D721Med (cell line): ENCODE measurements around the gene ZNF778.

ENCODE experiments used
- DNase-seq: peaks from one replicate; pipeline ENCODE4 v3.0.0; 2011; ENCODE audit warnings: low spot score; ENCODE audit not compliant: insufficient read length
- FAIRE-seq: peaks from 2 replicates; lab custom pipeline; 2011; peaks lifted over from hg19 to GRCh38; lab: Jason Lieb, UNC
- TF ChIP-seq, protein P1 (sequence below): IDR thresholded peaks from 2 replicates; pipeline ENCODE4 v1.5.1; 2012; ENCODE audit warnings: mild to moderate bottlenecking, control low read depth; ENCODE audit not compliant: insufficient read depth; ENCODE audit errors: missing control alignments

Gene ZNF778

DNA sequence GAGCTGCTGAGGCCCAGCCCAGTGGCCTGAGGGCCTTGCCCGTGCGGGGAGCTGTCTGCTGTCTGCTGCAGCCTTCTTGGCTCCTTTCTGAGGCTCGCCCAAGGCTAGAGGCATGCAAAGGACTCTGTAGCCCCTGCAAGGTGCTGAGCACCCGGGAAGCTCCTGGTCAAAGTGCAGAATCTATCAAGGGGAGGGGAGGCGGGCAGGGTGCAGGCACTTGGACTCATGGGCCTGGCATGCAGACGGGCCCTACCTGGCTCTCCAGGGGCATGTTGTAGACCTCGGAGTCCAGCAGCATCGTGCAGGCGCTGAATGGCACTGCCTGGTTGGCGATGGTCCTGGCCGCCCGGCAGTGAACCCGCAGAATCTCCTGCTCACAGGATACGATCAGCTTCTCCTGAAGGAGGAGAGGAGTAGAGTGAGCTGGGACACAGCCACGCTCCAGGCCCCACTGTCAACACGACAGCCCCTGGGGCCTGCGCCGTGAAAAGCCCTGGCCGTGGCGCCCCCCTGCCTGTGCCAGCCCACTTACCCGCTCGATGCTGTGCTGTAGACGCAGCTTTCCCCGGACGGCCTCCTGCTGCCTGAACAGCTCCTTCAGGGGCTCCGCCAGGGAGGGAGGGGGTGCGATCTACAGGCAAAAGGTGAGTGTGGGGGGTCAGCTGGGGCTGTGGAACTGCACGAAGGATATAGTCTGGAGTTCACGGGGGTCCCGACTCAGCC lies 57.2 kb downstream of the ZNF778 start:
- DNase-seq (no peak), FAIRE-seq (no peak)
- TF ChIP-seq, protein P1, sequence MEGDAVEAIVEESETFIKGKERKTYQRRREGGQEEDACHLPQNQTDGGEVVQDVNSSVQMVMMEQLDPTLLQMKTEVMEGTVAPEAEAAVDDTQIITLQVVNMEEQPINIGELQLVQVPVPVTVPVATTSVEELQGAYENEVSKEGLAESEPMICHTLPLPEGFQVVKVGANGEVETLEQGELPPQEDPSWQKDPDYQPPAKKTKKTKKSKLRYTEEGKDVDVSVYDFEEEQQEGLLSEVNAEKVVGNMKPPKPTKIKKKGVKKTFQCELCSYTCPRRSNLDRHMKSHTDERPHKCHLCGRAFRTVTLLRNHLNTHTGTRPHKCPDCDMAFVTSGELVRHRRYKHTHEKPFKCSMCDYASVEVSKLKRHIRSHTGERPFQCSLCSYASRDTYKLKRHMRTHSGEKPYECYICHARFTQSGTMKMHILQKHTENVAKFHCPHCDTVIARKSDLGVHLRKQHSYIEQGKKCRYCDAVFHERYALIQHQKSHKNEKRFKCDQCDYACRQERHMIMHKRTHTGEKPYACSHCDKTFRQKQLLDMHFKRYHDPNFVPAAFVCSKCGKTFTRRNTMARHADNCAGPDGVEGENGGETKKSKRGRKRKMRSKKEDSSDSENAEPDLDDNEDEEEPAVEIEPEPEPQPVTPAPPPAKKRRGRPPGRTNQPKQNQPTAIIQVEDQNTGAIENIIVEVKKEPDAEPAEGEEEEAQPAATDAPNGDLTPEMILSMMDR = no peak

DNA sequence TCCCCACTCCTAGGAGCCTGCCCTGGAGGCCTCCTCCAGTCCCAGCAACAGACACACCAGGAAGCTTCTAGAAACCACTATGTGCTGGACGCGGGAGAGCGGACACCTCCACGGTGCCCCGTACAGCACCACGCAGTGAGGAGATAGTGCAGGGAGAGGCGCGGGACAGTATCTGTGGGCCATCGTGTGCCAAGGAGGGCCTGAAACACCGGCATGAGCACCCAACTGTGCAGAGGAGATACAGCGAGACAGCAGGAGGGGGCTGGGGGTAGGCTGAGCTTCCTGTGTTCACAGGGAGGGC lies 57.7 kb downstream of the ZNF778 start:
- TF ChIP-seq, protein P1 = no peak
- FAIRE-seq (no peak), DNase-seq (no peak)

DNA sequence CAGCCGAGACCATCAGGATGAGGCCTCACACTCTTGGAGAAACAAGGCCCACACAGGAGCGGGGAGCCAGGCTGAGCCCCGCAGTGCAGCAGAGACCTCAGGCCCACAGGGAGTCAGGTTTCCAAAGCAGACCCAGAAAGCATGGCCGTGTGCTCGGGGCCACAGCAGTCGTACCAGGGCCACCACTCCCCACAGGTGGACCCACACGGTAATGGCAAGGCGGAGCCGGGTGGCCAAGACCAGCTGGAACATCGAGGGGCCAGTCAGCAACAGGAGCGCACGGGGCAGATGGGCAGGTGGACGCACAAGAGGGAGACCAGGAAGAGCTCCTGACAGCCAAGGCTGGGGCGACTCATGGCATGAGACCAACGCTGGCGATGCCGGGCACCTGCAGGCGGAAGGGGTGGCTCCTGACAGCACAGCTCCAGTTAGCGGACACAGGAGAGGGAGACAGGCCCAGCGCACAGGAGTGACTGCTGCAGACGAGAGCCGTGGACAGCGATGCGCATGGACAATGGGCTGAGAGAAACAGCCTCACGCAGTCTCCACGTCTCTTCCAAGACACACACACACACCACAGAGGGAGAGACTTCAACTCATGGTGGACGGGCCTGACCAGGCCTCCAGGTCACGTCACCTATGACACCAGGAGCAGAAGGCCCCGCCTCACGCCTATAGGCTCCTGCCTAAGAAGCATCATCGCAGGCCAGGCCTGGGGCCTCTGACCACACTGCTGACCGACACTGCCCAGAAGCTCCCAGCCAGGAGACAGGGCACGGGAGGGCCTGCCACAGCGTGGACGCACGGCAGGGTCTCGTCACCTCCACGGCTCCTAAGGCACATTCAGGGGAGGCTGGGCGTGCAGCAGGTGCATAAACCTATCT lies 58.6 kb downstream of the ZNF778 start:
- TF ChIP-seq, protein P1 = no peak
- no peak for FAIRE-seq
- DNase-seq = no peak

DNA sequence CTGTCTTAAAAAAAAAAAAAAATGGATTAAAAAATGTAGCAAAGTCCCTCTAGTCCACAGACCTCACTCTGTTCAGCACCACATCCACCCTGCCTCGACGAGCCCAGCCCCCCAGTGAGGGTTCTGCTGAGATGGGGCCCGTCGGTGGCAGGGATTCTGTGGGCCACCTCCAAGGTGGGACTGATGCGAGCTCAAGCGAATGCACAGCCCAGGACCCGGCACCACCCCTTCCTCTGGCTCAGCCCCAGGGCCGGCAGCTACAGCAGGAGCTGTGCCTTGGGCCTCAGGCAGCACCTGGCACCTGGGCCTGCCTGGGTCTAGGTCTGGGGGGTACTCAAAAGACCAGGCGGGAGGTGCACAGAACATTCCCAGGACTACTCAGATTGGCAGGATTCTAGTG lies 59.5 kb downstream of the ZNF778 start:
- DNase-seq = no peak
- FAIRE-seq = no peak
- TF ChIP-seq, protein P1 = no peak

DNA sequence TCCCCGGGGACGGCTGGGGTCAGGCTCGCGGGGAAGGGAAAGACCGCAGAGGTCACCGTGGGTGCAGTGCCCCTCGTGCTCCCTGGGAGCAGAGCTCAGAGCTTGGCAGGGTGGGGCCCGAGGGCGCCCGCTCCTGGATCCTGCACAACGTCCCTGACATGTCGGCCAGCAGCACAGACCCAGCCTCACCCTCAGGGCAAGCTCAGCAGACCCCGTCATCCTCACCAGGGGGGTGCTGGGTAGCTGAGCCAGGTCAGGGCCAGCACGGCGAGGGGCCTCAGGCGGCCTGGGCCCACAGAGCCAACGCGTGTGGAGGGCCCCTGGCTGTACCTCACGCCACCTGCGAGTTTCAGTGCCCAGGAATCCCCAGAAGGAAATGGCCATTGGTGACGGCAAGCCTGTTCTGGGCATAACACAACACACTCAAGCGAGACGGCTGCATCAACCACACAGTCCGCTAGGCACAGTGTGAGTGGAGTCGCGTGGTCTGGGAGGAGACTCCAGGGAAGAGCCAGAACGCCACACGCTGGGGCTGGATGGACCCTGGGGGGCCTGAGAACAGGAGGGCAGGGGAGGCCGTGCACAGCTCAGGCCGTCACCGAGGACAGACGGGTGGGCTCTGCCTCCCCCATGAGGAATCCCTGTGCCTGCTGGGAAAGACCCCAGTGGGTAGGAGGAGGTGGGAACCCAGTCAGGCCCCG lies 60.3 kb downstream of the ZNF778 start:
- TF ChIP-seq, protein P1 = no peak
- FAIRE-seq (no peak), DNase-seq (no peak)

DNA sequence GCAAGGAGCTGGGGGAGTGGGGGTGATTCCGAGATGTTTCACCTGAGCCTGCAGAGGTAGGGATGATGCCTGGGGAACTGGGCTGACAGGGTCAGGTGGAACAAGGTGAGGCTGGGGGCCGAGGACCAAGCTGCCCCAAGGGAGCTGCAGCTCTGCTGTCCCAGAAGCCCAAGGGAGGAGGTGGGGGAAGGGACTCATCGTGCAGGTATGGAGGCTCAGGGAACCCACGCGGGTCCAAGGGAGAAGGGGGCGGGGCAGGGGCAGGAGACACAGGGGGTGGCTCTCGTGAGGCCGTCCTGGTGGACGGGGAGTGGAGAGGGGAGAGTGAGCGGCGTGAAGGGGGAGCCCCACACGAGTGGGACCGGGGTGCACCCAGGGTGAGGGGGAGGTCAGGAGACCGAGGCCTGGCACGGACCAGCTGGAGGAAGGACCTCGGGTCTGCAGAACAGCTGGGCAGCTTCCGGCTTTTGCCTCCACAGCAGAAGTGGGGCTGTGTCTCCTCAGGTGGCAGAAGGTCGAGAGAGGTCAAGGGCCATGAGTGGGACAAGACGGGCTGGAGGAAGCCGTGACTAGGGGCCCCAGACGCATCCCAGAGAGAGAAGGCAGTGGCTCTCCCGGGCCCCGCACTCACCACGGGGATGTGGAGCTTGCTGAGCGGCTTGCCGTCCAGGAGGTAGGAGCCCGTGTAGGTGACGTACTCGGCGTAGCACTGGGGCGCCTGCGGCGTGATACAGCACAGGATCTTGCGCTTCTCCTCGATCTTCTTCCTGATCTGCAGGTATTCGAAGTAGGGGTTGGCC lies 61.1 kb downstream of the ZNF778 start:
- TF ChIP-seq, protein P1 = no peak
- no peak for DNase-seq
- no peak for FAIRE-seq
